Measurements from ENCODE around the gene ABHD10.

DNA sequence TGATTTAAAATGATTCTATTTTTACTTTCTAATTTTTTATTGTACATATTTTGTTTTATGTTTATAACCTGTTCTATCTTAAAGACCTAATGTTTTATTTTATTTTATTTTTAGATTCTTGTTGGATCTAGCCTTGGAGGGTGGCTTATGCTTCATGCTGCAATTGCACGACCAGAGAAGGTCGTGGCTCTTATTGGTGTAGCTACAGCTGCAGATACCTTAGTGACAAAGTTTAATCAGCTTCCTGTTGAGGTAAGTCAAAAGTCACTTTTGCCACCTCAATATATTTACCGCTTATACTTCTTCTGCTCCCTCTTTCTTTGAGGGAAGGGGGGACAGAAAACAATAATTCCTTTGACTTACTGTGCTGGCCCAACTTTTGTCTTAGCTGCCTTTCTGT, 8.0 kb downstream of the ABHD10 start:
- TF ChIP-seq GATA1 (IDR thresholded peaks at IDR 0.05; ENCODE audit: low read depth, low read length) (no peak), POLR2A (IDR thresholded peaks at IDR 0.05; ENCODE audit: low read length) (no peak)

All from erythroblast (primary cell).